Measurements from ENCODE around the gene CCDC102A. TPM values are rescaled to one million over a fixed set of nuclear protein-coding genes. Genes with fewer than 3 reads are reported as not detected.

The CCDC102A gene
- total RNA-seq, 1 donor from 2014 or later, result 6.0 TPM

DNA sequence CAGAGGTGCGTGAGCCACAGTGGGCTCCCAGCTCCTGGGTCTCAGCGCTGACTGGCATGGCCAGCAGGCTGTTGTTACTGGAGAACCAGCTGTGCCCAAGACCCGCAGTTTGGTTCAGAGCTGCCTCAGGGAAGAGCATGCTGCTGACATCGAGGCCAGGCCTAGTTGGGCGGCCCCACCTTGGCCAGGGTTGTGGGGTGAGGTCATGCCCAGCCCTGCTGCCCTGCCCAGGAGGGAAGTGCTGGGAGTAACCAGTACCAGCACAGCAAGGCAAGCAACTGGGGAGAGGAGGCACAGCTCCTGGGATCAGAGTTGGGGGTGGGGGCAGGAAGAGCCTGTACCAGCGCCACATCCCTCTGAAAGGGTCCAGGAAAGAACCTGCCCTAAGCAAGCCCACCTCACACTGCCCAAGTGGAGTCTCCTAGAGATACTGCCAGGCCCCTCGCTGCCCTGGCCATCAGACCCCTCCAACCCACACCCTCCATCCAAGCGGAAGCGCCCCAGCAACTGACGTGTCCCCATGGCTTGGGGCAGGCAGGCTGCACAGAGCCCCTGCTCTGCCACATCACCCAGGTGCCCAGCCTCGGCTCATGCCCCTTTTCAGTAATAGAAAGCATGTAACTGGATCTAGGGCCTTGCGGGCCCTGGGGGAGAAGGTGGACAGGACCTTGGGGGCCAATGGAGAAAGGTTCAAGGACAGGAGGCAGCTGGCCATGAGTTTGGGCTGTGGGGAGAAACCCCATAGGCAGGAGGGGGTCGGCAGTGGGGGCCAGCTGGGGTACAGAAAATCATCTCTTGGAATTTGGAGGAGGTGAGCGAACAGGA is 51.1 kb downstream of the CCDC102A start:
- no peaks in the 10 kb centered on the region for H3K9me3 Mint-ChIP-seq
- DNase-seq, result no peak
- H3K4me3 Mint-ChIP-seq, result peak overlapping the region; percentile 82
- intact Hi-C loops (cut with micrococcal nuclease), result no loop called here
- no peaks in the 10 kb centered on the region for H3K36me3 Mint-ChIP-seq (ENCODE audit: low read depth)
- peaks cover 12% of the 10 kb centered on the region for H3K4me1 Mint-ChIP-seq
- H3K27ac Mint-ChIP-seq, result no peak overlapping the region
- no peaks in the 10 kb centered on the region for H3K27me3 Mint-ChIP-seq

GRCh38 chr16:57484515-57485005 is 51.8 kb downstream of the CCDC102A start:
- DNase-seq, result no peak
- Mint-ChIP-seq H3K4me1 (peaks cover 12% of the 10 kb centered on the region), H3K27me3 (no peaks in the 10 kb centered on the region), H3K36me3 (ENCODE audit: low read depth) (no peaks in the 10 kb centered on the region), H3K4me3 (no peak overlapping the region), H3K9me3 (no peaks in the 10 kb centered on the region), H3K27ac (no peak overlapping the region)
- intact Hi-C loops (cut with micrococcal nuclease), result no loop called here

DNA sequence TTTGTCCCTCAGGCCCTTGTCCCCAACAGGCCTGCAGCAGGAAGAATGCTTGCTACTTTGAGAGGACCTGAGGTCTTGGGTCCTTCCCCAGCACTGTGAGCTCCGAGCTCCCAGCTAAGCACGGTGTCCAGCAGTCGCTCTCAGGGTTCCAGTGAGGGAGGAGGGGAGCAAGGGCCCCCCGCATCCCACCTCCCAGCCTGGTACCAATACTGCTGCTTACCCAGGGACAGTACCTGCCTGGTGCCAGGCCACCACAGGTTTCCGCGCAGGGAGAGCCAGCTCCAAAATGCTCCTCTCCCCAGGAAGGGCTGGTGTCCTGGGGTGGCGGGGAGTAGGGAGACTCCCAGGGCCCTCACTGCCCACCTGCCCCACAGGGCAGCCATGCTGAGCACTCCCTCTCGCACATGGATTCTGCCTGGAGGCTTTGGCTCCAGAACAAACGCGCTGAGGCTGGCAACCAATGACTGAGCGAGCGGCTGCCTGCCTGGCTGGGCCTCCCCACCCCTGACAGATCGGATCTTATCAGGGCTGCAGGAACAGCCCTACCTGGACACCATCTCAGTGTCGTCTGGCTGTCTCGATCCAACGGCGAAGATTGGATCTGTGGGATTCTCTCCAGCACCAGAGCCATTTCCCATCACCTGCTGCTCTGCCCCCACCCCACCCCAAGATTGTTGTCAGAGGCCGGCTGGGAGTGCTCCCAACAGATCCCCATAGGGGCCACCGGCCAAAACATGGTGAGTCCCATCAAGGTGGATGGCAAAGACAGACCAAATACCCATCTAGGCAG is 52.5 kb downstream of the CCDC102A start:
- Mint-ChIP-seq H3K27me3 (peaks cover 2% of the 10 kb centered on the region), H3K36me3 (ENCODE audit: low read depth) (no peaks in the 10 kb centered on the region), H3K9me3 (no peaks in the 10 kb centered on the region), H3K27ac (no peak overlapping the region), H3K4me1 (peaks cover 15% of the 10 kb centered on the region), H3K4me3 (no peak overlapping the region)
- no peak for DNase-seq
- intact Hi-C loops (cut with micrococcal nuclease), result no loop called here

DNA sequence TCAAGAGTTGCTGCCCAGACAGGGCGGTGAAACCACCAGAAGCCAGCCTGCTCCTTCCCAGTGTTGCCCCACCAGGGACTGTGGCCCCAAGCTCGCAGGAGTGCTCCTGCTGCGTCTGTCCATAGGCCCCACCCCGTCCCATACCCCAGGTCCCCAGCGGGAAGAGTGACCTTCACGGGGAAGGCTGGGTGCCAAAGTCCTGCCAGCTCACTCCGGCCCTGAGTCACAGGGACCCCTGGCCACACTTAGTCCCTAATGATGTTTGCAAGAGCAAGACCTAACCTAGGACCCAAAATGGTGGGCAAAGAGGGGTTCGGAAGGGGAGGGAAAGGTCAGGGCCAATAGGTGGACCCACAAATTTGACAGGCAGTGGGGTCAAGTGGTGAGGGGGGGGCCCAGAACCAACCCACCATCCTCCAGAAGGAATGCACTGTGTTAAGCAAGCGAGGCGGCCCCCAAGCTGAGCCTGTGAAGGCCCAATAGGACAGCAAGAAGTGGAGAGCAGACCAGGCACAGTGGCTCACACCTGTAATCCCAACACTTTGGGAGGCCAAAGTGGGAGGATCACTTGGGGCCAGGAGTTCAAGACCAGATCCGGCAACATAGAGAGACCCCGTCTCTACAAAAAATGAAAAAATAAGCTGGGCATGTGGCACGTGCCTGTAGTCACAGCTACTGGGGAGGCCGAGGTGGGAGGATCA is 53.4 kb downstream of the CCDC102A start:
- Mint-ChIP-seq H3K27ac (no peak overlapping the region), H3K36me3 (ENCODE audit: low read depth) (no peaks in the 10 kb centered on the region), H3K4me3 (no peak overlapping the region), H3K27me3 (peaks cover 2% of the 10 kb centered on the region), H3K4me1 (peaks cover 15% of the 10 kb centered on the region), H3K9me3 (no peaks in the 10 kb centered on the region)
- no peak for DNase-seq
- intact Hi-C loops (cut with micrococcal nuclease), result no loop called here

- Mint-ChIP-seq H3K9me3 (no peaks in the 10 kb centered on the region), H3K27me3 (peaks cover 2% of the 10 kb centered on the region), H3K4me3 (no peak overlapping the region), H3K36me3 (ENCODE audit: low read depth) (no peaks in the 10 kb centered on the region), H3K4me1 (peaks cover 11% of the 10 kb centered on the region), H3K27ac (no peak overlapping the region)
- intact Hi-C loops (cut with micrococcal nuclease), result no loop called here
- DNase-seq, result no peak
Observed at GRCh38 chr16:57481421-57481820, 55.0 kb downstream of the CCDC102A start.

- Mint-ChIP-seq H3K36me3 (ENCODE audit: low read depth) (no peaks in the 10 kb centered on the region), H3K4me1 (peaks cover 15% of the 10 kb centered on the region)
Observed at GRCh38 chr16:57480754-57481230, 55.6 kb downstream of the CCDC102A start.

GRCh38 chr16:57479976-57480753 is 56.2 kb downstream of the CCDC102A start:
- no peak for DNase-seq
- H3K36me3 Mint-ChIP-seq (ENCODE audit: low read depth), result no peaks in the 10 kb centered on the region
- intact Hi-C loops (cut with micrococcal nuclease), result loop anchor here (10.0 kb wide), 1 partner anchor 255 kb away; the partner anchor contains the start of gene KATNB1
- peaks cover 2% of the 10 kb centered on the region for H3K27me3 Mint-ChIP-seq
- H3K4me1 Mint-ChIP-seq, result peaks cover 14% of the 10 kb centered on the region
- no peak overlapping the region for H3K27ac Mint-ChIP-seq
- H3K9me3 Mint-ChIP-seq, result no peaks in the 10 kb centered on the region
- no peak overlapping the region for H3K4me3 Mint-ChIP-seq

More at GRCh38 chr16:57480754-57481230, 55.6 kb downstream of the CCDC102A start:
- Mint-ChIP-seq H3K4me3 (no peak overlapping the region), H3K27me3 (peaks cover 2% of the 10 kb centered on the region), H3K27ac (no peak overlapping the region), H3K9me3 (no peaks in the 10 kb centered on the region)
- intact Hi-C loops (cut with micrococcal nuclease), result no loop called here
- no peak for DNase-seq

DNA sequence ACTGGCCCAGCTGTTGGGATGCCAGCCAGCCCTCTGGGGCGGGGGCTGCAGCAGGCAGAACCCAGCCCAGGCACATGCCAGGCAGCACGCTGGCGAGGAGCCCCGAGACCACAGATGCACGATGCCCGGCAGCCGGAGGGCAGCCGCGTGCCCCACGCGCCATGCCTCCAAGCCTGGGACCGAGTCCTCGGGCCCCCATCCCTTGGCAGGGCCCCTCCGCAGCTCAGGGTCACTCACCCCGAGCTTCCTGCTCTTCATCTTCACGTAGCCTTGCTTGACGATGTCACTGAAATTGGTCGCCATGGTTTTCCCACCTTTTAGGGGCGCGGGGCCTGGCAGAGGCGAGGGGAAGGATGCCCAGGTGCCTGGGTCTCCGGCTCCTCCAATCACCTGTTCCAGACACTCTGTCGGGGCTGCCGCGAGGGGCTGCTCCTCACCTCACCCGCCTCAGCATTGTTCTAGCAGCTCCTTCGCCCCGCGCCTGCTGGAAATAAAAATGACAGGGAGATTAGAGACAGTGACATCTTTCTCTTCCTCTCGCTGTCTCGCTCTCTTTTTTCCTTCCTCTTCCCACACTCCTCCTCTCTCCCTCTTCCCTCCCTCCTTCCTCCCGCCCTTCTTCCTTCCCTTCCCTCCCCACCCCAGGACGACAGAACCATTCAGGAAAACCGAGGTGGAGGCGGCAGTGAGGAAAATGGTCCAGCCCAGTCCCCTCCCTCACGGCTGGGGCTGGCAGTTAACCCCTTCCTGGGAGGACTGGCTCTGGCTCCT is 57.0 kb downstream of the CCDC102A start:
- DNase-seq, result no peak
- intact Hi-C loops (cut with micrococcal nuclease), result loop anchor here (10.0 kb wide), 1 partner anchor 255 kb away; the partner anchor contains the start of gene KATNB1
- H3K27ac Mint-ChIP-seq, result no peak overlapping the region
- no peak overlapping the region for H3K4me3 Mint-ChIP-seq
- peaks cover 2% of the 10 kb centered on the region for H3K27me3 Mint-ChIP-seq
- no peaks in the 10 kb centered on the region for H3K36me3 Mint-ChIP-seq (ENCODE audit: low read depth)
- no peaks in the 10 kb centered on the region for H3K9me3 Mint-ChIP-seq
- H3K4me1 Mint-ChIP-seq, result peaks cover 14% of the 10 kb centered on the region

DNA sequence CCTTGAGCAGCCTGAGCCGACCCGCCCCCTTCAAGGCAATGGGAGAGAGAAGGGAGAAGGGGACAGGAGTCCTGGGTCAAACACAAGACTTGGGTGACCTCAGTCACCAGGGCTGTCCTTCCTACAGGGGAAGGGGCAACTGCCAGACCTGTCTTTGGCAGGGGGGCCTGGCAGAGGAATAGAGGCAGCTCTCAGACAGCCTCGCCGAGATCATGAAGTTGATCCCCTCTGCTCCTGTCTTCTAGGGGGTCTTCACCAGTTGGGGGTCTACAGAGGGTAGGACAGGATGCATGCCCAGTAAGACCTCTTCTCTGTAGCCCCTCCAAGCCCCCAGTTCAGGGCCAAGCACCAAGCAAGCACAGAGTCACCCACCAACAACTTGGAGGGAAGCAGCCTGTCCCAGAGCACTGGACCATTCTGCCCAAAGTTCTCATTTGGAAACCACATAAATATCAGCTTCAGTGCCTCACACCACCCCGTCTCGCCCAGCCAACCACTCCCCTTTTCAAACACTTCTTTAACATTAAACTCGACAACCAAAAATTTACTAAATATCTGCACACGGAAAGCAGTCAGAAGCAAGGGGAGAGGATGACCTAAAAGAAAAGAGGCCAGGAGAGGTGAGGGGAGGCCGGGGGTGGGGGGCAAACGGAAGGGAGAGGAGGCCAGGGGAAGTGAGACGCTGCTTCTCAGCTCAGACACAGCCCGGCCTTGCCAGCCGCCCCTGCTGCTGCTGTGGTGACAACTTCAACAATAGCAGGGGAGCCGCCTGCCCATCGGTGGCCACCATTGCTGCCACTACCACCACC is 57.8 kb downstream of the CCDC102A start:
- Mint-ChIP-seq H3K27ac (no peak overlapping the region), H3K27me3 (peaks cover 2% of the 10 kb centered on the region), H3K9me3 (no peaks in the 10 kb centered on the region), H3K36me3 (ENCODE audit: low read depth) (peaks cover 1% of the 10 kb centered on the region), H3K4me1 (peaks cover 14% of the 10 kb centered on the region), H3K4me3 (no peak overlapping the region)
- DNase-seq, result no peak
- intact Hi-C loops (cut with micrococcal nuclease), result loop anchor here (10.0 kb wide), 1 partner anchor 256 kb away; the partner anchor contains the start of gene KATNB1

DNA sequence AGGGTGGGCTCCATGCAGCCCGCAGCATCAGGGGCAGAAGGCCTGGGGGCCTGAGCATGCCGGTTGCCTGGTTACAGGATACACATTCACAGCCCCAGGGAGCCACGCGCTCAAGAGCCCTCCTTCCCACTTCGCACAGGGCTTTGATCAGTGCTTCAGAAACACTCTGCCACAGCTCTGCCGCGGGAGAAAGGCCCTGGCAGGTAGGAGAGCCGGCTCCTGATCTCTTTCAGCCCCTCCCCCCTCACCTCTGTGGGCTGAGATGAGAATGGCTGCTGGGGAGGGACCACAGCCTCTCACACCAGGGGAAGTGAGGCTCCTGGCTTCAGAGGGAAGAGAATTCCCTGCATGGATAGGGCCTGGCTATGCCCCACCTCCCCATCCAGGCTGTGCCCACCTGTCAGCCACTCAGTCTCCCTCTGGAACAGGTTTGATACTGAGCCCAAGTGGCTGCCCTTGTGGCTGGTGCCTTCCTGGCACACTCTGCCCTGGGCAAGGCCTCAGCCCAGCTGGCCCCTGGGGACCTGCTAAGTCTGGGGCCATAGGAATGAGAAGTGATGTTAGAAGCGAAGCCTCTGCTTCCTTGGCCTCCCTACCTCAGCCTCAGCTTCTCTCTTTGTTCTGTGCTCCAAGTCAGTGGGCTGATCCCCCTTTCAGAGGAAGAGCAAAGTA is 58.7 kb downstream of the CCDC102A start:
- Mint-ChIP-seq H3K9me3 (no peaks in the 10 kb centered on the region), H3K36me3 (ENCODE audit: low read depth) (peaks cover 1% of the 10 kb centered on the region), H3K27me3 (peaks cover 2% of the 10 kb centered on the region), H3K4me3 (no peak overlapping the region), H3K4me1 (peaks cover 14% of the 10 kb centered on the region), H3K27ac (no peak overlapping the region)
- intact Hi-C loops (cut with micrococcal nuclease), result loop anchor here (10.0 kb wide), 1 partner anchor 257 kb away; the partner anchor contains the start of gene KATNB1
- DNase-seq, result no peak
